Measurements from ENCODE around the gene GFOD1.
"Not testable (repeated sequence)": the region's sequence is repeated elsewhere in the genome, so short reads cannot be mapped to it uniquely, and the experiment has no call there.

Gene GFOD1

GRCh38 chr6:13436399-13437217, 50.8 kb downstream of the GFOD1 start:
- Mint-ChIP-seq H3K4me3 (no peak overlapping the region), H3K27ac (no peak overlapping the region), H3K36me3 (peaks cover 7% of the 10 kb centered on the region), H3K4me1 (ENCODE audit: low read depth) (peaks cover 44% of the 10 kb centered on the region), H3K27me3 (no peaks in the 10 kb centered on the region), H3K9me3 (ENCODE audit: low read depth) (no peaks in the 10 kb centered on the region)

- Mint-ChIP-seq H3K9me3 (ENCODE audit: low read depth) (no peaks in the 10 kb centered on the region), H3K4me3 (peak overlapping the region; percentile 20), H3K4me1 (ENCODE audit: low read depth) (peaks cover 53% of the 10 kb centered on the region)
These were observed 51.7 kb downstream of the GFOD1 start for GRCh38 chr6:13435477-13436246.

GRCh38 chr6:13434777-13435176, 52.6 kb downstream of the GFOD1 start:
- Mint-ChIP-seq H3K27me3 (no peaks in the 10 kb centered on the region), H3K4me3 (no peak overlapping the region), H3K9me3 (ENCODE audit: low read depth) (no peaks in the 10 kb centered on the region), H3K27ac (no peak overlapping the region), H3K36me3 (peaks cover 7% of the 10 kb centered on the region), H3K4me1 (ENCODE audit: low read depth) (peaks cover 56% of the 10 kb centered on the region)

More at GRCh38 chr6:13435477-13436246, 51.7 kb downstream of the GFOD1 start:
- no peaks in the 10 kb centered on the region for H3K27me3 Mint-ChIP-seq
- no peak overlapping the region for H3K27ac Mint-ChIP-seq
- peaks cover 7% of the 10 kb centered on the region for H3K36me3 Mint-ChIP-seq

- not testable (repeated sequence) for H3K4me3 Mint-ChIP-seq
- peaks cover 60% of the 10 kb centered on the region for H3K4me1 Mint-ChIP-seq (ENCODE audit: low read depth)
These were observed 53.1 kb downstream of the GFOD1 start for GRCh38 chr6:13434135-13434775.

GRCh38 chr6:13433709-13434121, 53.7 kb downstream of the GFOD1 start:
- H3K4me1 Mint-ChIP-seq (ENCODE audit: low read depth) = peaks cover 65% of the 10 kb centered on the region
- H3K27ac Mint-ChIP-seq = peak overlapping the region; percentile 54
- no peaks in the 10 kb centered on the region for H3K9me3 Mint-ChIP-seq (ENCODE audit: low read depth)
- peaks cover 7% of the 10 kb centered on the region for H3K36me3 Mint-ChIP-seq
- no peak overlapping the region for H3K4me3 Mint-ChIP-seq
- H3K27me3 Mint-ChIP-seq = no peaks in the 10 kb centered on the region

More at GRCh38 chr6:13434135-13434775, 53.1 kb downstream of the GFOD1 start:
- not testable (repeated sequence) for H3K27me3 Mint-ChIP-seq; H3K9me3 Mint-ChIP-seq (ENCODE audit: low read depth); H3K27ac Mint-ChIP-seq; H3K36me3 Mint-ChIP-seq

GRCh38 chr6:13432526-13433184, 54.7 kb downstream of the GFOD1 start:
- peaks cover 75% of the 10 kb centered on the region for H3K4me1 Mint-ChIP-seq (ENCODE audit: low read depth)
- H3K4me3 Mint-ChIP-seq = no peak overlapping the region

GRCh38 chr6:13431861-13432465, 55.4 kb downstream of the GFOD1 start:
- Mint-ChIP-seq H3K4me1 (ENCODE audit: low read depth) (peaks cover 76% of the 10 kb centered on the region), H3K4me3 (peak overlapping the region; percentile 69), H3K27me3 (no peaks in the 10 kb centered on the region)

More at GRCh38 chr6:13432526-13433184, 54.7 kb downstream of the GFOD1 start:
- H3K27ac Mint-ChIP-seq = peak overlapping the region; percentile 51
- H3K9me3 Mint-ChIP-seq (ENCODE audit: low read depth) = no peaks in the 10 kb centered on the region
- H3K36me3 Mint-ChIP-seq = peaks cover 7% of the 10 kb centered on the region
- H3K27me3 Mint-ChIP-seq = no peaks in the 10 kb centered on the region

GRCh38 chr6:13431059-13431656, 56.2 kb downstream of the GFOD1 start:
- H3K27ac Mint-ChIP-seq = peak overlapping the region; percentile 85
- peaks cover 7% of the 10 kb centered on the region for H3K36me3 Mint-ChIP-seq
- no peaks in the 10 kb centered on the region for H3K27me3 Mint-ChIP-seq
- H3K4me1 Mint-ChIP-seq (ENCODE audit: low read depth) = peaks cover 76% of the 10 kb centered on the region
- H3K4me3 Mint-ChIP-seq = peak overlapping the region; percentile 69
- H3K9me3 Mint-ChIP-seq (ENCODE audit: low read depth) = no peaks in the 10 kb centered on the region

More at GRCh38 chr6:13431861-13432465, 55.4 kb downstream of the GFOD1 start:
- no peaks in the 10 kb centered on the region for H3K9me3 Mint-ChIP-seq (ENCODE audit: low read depth)
- H3K36me3 Mint-ChIP-seq = peaks cover 7% of the 10 kb centered on the region
- peak overlapping the region; percentile 85 for H3K27ac Mint-ChIP-seq

- Mint-ChIP-seq H3K4me3 (peak overlapping the region; percentile 30), H3K27me3 (no peaks in the 10 kb centered on the region), H3K27ac (peak overlapping the region; percentile 97), H3K4me1 (ENCODE audit: low read depth) (peaks cover 78% of the 10 kb centered on the region), H3K36me3 (peaks cover 7% of the 10 kb centered on the region), H3K9me3 (ENCODE audit: low read depth) (no peaks in the 10 kb centered on the region)
These were observed 58.0 kb downstream of the GFOD1 start for GRCh38 chr6:13429406-13429753.

- Mint-ChIP-seq H3K9me3 (ENCODE audit: low read depth) (no peaks in the 10 kb centered on the region), H3K27ac (peak overlapping the region; percentile 97)
These were observed 58.6 kb downstream of the GFOD1 start for GRCh38 chr6:13428583-13429405.

GRCh38 chr6:13427801-13428582, 59.4 kb downstream of the GFOD1 start:
- peaks cover 71% of the 10 kb centered on the region for H3K4me1 Mint-ChIP-seq (ENCODE audit: low read depth)
- H3K27me3 Mint-ChIP-seq = no peaks in the 10 kb centered on the region
- peak overlapping the region; percentile 76 for H3K4me3 Mint-ChIP-seq
- H3K27ac Mint-ChIP-seq = peak overlapping the region; percentile 97
- H3K9me3 Mint-ChIP-seq (ENCODE audit: low read depth) = no peaks in the 10 kb centered on the region
- H3K36me3 Mint-ChIP-seq = peaks cover 3% of the 10 kb centered on the region

More at GRCh38 chr6:13428583-13429405, 58.6 kb downstream of the GFOD1 start:
- Mint-ChIP-seq H3K27me3 (no peaks in the 10 kb centered on the region), H3K36me3 (peaks cover 5% of the 10 kb centered on the region), H3K4me3 (peak overlapping the region; percentile 76), H3K4me1 (ENCODE audit: low read depth) (peaks cover 77% of the 10 kb centered on the region)

- H3K9me3 Mint-ChIP-seq (ENCODE audit: low read depth) = no peaks in the 10 kb centered on the region
- peak overlapping the region; percentile 76 for H3K4me3 Mint-ChIP-seq
These were observed 60.1 kb downstream of the GFOD1 start for GRCh38 chr6:13427316-13427715.

More at GRCh38 chr6:13427316-13427715, 60.1 kb downstream of the GFOD1 start:
- no peaks in the 10 kb centered on the region for H3K27me3 Mint-ChIP-seq
- H3K36me3 Mint-ChIP-seq = no peaks in the 10 kb centered on the region
- peaks cover 67% of the 10 kb centered on the region for H3K4me1 Mint-ChIP-seq (ENCODE audit: low read depth)
- peak overlapping the region; percentile 97 for H3K27ac Mint-ChIP-seq

All from activated naive CD8-positive, alpha-beta T cell (primary cell).